HG03469 (cell line): ENCODE measurements around the gene SSBP3.
"Not testable (repeated sequence)": the region's sequence is repeated elsewhere in the genome, so short reads cannot be mapped to it uniquely, and the experiment has no call there.

Experiments
- ATAC-seq: cut with Tn5 transposase; IDR thresholded peaks from one replicate; pipeline ENCODE4 v1.9.1; 2021; ENCODE audit warnings: mild to moderate bottlenecking, moderate library complexity, moderate number of reproducible peaks; ENCODE audit not compliant: unreplicated experiment

Gene SSBP3

DNA sequence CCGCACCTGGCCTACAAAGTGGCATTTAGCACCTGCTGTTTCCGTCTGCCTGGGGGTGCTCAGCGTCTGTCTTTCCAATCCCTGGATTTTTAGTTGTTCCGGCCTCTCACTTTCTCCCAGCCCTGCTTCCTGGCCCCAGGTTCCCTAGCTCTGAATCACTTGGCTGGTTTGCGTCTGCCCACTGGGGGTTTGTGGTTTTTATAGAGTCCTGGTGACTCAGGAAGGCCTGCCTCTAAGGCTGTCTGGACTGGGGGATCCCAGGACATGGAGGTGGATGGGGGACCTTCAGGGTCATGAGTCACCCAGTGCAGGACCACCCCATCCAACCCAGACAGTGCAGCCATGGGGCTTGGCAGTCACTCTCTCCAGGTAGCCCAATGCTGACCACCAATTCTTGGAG is 152.7 kb downstream of the SSBP3 start:
- ATAC-seq = no peak

DNA sequence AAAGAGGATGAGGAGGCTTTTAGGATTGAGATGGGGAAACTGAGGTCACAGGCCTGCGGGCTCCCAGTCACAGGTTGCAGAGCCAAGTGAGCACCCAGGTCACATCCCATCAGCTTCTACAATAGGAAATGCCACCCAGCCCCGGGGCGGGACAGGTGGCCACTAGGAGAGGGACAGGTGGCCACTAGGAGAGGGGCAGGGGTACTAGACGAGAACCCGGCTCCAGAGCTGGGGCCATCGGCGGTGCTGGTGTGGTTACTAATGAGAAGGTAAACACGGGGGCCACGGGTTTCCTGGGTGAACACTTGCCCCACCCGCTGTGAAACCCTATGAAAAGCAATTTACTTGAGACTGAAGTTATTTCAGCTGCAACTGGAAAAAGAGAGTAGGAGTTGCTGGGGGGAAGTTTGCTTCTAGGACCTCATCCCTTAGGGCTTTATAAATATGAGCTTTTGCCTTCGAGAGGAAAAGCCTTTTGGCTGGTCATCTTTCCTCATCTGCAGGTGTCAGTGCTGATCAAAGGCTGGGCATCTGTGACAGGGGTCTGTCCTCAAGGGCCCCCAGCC is 153.7 kb downstream of the SSBP3 start:
- ATAC-seq = no peak

DNA sequence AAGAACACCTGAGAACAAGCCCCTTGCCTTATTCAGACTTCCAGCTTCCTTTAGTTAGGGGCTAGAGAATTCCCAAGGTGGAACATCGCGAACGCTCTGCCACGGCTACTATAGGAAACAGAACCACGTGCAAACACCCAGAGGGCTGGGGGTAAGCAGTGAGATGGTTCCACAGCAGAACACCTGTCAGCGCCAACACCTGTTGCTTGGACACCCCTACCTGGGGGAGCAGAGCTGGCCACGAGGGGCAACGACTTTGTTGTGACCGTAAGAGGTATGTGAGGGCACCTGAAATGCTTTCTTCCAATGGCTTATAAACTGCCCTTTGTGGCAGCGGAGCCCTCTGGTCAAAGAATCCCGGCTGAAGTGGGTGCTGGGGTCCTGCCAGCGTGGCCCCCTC is 155.5 kb downstream of the SSBP3 start:
- no peak for ATAC-seq

DNA sequence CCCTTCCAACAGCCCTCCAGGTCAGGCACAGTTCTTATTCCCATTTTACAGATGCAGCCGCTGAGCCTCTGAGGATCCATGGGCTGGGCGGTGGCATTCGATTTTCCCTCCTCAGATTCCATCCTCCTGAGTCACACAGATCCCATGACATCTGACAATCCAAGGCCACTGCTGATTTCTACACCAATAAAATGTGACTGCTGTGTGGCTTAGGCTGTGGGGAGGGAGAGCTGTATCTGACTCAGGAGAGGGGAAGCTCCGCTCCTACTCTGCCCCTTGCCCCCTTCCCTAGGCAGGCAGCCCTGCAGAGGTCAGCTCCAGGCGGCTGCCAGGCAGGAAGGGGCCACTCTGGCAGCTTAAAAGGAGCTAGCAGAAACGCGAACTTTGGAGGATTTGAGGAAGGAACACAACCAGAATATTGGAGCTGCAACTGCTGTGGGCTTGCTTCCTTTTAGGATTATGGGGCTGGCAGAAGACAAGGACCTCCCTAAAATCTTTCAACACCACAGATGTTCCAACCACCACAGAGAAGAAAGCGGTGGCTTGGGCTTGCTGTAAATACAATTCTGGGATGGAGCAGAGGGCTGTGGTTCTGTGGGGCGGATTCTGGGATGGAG is 156.3 kb downstream of the SSBP3 start:
- no peak for ATAC-seq

DNA sequence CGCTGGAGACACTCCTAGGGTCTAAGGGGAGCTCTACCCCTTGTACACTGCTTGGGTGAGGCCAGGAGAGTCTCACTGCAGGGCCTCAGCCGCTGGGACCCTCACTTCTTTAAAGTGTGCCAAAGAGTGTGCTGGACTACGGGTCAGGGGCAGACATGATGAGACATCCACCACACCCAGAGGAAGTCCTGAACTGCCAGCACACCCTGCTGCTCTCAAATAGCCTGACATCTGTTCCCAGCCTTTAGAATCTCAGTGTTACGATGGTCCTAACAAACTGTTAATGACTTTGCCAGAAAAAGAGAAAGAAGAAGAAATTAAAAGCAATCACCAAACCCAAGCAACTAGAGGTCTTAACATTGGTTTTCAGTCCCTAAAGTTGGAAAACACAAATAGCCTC is 157.2 kb downstream of the SSBP3 start:
- ATAC-seq = no peak

DNA sequence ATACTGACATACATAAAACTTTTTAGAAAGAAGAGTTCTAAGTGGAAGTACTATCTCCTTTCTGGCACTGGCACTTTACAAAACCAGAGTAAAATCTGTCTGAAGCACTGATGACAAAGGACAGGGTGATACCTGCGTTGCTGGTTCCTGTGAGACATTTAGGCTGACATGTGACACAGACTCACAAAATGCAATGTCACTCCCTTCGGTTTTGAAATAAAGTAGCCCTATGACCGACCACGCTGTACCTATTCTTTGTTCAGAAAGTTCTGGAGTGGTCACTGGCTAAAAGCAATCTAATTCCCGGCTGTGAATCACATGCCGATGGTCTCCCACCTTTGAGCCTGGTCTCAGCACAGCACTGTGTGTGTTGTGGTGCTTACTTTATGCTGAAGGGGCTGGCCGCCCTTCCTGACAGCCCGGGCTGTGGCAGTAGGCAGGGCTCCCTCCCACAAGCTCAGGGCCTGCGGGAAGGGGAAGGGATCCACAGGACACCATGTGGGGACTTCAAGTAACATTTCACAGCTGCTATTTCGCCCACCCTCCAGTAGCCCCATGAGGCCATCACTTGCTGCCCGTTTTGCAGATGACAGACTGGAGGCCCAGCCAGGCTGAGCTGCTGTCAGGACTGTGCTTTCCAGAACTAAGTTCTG is 158.2 kb downstream of the SSBP3 start:
- no peak for ATAC-seq

DNA sequence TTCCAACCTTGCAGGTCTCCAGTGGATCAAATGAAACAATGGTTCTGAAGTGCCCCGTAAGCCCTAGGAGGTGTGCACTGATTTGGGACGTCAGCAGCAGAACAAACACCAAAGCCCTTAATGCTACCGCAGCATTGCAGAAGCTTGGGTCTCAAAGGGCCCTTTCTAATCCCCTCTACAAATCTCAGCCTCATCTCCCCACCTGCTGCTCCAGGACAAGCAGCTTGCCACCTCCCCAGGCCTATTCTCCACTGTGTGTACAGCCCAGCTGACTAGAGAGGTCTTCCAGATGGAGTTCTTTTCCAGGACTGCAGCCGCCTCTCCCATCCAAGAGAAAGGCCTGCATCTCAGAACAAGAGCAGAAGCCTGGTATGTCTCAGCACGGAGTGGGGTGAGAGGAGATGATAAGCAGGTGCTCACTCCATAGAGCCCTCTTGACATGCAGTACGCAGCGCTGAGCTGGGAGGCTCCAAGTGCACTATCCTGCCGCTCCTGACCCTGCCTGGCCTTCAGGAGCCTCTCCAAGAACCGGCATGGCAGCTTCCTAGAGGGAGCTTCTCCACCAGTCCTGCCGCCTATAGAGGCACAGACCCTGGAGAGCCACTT is 160.0 kb downstream of the SSBP3 start:
- no peak for ATAC-seq

DNA sequence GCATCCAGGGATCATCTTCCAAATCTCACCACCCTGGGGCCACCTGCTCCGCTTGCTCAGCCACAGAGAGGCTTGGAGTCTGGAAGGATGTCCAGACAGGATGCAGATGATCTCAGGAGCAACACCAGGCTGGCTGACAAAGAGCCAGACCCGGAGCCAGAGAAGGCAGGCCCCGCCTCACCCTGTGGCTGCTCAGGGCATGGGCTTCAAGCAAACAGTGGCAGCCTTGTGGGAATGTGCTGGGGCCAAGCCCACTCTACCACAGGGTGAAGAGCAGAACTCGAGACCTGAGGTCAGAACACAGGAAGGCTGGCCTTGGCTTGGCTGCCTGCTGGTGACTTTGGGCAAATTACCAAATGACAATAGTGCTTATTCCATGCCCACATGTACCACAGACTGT is 160.7 kb downstream of the SSBP3 start:
- no peak for ATAC-seq

DNA sequence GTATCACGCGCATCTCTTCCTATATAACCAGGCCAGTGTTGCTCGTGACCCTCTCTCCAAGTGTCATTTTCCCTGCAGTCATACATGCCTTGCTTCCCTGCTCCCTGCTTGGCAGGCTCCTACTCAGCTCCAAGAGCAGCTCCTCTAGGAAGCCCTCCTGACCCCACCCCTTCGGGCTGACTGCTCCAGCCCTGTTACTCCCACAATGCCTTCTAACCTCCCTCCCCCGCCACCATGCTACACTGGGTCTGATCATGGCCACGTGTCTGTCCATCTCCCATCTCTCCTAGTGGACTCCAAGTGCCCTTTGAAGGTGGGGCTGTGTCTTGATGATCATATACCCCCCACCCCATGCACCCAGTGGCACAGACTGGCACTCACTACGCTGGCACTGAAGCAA is 161.5 kb downstream of the SSBP3 start:
- no peak for ATAC-seq

DNA sequence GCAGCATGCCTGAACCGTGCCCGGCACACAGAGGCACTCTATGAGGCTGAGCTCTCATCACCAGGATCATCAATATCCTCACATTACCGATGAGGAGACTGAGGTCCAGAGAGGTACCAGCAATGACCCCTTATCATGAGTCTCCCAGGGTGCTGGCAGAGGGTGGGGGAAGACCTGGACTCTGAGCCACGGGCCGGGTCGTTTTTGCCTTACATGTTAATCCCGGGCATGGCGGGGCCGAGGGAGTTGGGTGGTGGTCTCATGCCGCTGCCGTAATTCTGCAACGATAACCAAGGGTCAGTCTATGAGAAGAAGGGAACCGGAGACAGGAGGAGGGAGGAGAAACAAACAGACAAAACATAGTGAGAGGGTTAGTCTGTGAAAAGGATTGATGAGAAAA is 163.2 kb downstream of the SSBP3 start:
- no peak for ATAC-seq

DNA sequence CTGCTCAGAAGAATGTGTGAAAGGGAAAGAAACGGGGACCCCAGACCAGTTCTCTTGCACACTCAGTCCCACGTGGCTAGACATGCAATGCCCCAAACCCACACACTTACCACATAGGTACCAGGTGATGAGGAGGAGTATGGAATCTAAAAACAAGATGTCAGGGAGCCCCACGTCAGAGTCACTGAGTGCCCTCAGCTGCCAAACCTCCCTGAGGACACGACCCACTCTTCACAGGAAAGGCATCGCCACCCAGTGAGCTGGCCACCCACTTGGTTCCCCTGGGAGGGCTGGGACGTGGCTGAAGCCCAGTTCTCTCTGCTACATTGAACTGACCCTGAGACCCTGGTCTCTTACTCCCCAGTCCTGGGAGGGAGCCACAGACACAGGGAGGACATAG is 164.8 kb downstream of the SSBP3 start:
- no peak for ATAC-seq

DNA sequence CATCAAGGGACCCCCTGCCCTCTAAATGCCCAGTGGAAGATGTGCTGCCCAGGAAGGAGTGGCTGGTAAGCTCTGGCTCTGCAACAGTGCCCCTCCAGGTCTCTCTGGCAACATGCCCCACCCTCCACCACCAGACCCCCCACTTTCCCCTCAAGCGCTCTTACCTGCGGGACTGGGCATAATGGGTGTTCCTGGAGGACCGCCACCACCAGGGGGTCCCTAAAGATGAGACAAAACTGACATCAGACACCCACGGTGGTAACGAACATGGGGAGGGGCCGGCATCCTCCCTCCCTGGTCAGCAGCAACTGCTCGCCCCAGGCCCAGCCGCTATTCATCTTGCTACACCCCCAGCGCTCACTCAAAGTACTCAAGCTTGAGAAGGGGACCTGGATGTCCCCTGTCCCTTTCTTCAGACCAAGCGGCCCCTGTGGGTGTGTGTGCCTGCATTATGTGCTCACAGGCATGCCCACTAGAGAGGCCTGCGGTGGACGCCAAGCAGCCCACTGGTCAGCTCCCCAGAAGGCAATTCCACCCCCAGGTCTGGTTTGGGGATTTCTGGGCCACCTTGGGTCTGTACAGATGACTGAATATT is 165.4 kb downstream of the SSBP3 start:
- no peak for ATAC-seq

DNA sequence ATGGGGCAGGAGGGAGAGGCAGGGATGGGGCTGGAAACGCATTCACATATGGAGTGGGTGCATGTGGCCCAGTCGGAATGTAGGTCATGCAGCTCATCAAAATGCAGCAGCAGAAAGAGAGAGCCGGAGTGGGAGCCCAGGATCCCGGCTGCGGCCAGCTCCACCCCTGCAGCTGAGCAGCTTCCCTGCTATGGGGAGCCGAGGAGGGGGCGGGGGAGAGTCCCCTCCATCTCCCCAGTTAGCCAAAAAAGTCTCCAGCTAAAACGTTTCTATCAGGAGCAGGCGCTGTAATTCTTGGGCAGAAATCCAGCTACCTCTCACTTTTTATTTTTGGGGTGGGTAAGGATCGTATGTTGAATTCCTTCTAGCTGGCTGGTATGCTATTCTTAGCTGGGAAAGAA is 166.6 kb downstream of the SSBP3 start:
- no peak for ATAC-seq

DNA sequence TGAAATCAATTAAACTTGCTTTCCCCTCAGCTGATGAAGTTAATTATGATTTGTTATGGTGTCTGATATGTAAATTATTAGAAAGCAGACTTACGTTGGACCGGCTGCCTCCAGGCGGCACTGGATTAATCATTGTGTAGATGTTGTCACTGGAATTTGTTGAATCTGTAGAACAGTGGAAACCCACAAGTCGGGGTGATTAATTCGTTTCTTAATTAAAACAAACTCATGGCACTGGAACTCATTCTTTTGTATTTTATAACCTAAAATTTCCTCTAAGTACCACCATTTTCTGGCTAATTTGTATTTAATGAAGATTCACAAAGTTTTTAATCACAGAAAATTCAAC is 167.2 kb downstream of the SSBP3 start:
- no peak for ATAC-seq

DNA sequence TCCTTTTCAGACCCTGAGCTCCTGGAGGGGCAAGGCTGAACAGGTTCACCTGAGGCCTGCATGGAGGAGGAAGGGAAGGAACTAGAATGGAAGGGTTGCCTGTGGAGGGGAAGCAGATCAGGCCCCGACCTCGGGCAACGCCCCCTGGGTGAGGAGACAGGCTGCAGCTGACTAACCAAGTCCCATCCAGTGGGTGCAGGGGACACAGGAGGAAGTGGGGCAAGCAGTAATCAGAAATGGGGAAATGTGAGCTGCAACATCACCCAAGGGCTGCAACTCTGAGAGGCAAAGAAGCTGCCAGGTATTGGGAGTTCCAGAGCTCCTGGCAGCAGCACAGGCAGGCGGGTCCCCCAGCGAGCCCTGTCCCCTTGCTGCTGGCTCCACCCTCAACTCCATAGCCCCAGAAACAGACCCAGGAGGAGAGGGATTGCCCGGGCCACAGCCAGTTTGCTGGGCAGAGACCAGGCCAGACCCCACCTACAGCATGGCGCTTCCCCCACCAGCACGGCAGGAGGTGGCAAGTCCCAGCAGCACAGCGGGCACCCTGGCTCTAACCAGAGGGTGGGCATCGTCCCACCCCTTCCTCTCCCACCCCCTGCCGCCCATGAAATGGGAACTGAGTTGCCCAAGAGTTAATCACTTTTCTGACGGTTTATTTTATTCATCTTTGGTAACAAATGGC is 167.7 kb downstream of the SSBP3 start:
- no peak for ATAC-seq

DNA sequence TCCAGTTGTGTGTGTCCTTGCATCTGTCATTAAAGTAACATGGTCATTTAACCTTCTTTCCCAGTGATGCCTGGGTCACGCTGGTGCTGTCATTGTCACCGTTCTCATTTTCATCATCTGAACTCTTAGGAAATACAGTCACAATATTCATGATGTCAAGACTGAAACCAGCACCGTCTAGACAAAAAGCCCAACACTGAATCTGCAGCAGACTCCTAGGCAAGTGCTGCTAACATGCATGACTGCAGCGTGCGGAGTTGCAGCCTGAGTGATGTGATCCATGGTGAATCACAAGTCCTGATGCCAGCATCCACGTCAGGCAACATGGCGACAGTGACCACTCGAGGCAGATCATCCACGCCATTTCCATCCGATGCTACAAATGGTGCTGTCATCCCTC is 168.6 kb downstream of the SSBP3 start:
- no peak for ATAC-seq

DNA sequence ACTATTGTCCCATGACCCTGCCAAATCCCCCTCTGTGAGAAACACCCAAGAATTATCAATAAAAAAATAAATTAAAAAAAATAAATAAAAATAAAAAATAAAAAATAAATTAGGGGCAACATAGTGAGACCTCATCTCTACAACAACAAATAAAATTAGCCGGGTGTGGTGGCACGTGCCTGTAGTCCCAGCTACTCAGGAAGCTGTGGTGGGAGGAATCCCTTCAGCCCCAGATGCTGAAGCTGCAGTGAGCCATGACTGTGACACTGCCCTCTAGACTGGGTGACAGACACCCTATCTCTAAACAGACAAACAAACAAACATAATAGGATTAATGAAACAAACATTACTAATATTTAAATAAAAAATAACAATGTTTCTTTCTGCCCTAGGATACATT is 171.9 kb downstream of the SSBP3 start:
- no peak for ATAC-seq

DNA sequence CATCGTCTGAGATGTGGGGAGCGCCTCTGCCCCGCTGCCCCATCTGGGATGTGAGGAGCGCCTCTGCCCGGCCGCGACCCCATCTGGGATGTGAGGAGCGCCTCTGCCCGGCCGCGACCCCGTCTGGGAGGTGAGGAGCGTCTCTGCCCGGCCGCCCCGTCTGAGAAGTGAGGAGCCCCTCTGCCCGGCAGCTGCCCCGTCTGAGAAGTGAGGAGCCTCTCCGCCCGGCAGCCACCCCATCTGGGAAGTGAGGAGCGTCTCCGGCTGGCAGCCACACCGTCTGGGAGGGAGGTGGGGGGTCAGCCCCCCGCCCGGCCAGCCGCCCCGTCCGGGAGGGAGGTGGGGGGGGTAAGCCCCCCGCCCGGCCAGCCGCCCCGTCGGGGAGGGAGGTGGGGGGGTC is 173.0 kb downstream of the SSBP3 start:
- not testable (repeated sequence) for ATAC-seq

DNA sequence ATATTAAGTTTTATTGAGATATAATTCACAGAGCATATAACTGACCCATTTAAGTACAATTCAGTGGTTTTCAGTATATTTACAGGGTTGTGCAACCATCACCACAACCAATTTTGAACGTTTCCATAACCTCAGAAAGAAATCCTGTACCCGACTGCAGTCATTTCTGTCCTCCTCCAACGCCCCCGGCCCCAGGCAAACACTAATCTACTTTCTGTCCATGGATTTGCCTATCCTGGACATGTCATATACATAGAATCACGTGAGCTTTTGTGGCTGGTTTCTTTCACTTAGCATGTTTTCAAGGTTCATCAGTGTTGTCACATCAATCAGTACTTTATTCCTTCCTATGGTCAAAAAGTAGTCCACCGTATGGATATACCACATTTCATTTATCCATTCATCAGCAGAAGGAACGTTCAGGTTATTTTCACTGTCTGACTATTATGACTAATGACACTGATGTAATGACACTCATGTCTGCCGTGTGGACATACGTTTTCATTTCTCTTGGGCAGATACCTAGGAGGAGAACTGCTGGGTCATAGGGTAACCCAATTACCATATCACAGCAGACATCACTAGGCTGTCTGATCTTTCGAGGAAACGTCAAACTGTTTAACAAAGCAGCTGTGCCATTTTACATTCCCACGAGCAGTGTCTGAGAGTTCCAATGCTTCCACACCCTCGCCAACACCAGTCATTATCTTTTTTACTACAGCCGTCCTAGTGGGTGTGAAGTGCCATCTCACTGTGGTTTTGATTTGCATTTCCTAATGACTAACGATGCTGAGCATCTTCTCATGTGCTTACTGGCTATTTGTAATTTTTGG is 175.5 kb downstream of the SSBP3 start:
- ATAC-seq = no peak

DNA sequence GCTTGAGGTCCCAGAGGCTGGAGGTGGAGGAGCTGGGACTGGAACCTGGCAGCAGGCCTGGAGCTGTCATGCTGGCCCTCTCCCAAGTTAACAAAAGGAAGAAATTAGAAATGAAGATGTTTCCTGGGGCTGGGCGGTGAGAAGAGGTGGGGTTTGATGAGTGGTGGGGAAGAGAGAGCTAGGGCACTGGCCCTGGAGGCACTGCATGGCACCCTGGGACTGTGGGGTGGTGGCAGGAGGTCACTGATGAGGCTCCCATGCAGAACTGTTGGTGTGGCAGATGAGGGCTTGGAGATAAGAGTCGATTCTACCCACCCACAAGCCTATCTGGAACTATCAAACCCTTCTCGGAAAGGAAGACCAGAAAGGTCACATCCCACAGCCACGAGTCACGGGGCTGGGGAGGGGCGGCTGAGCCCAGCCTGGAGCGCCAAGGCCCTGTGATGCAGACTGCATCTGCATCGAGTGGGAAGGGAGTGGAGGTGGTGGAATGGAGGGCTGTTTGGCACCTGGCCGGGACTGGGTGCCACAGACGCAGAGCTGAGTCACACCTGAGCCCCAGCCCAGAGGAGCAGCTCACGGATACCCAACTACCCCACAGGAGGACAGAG is 176.8 kb downstream of the SSBP3 start:
- ATAC-seq = no peak
